Medulla oblongata (tissue), 1 donor: ENCODE results near the gene SYNDIG1.
"Not testable (repeated sequence)": the region's sequence is repeated elsewhere in the genome, so short reads cannot be mapped to it uniquely, and the experiment has no call there.

Source experiments
- DNase-seq: peaks from one replicate; pipeline ENCODE4 v3.0.0-alpha.2; 2015; ENCODE audit errors: extremely low spot score

Gene SYNDIG1

GRCh38 chr20:24608926-24609667 is 139.7 kb downstream of the SYNDIG1 start:
- peak; percentile 77 for DNase-seq

- DNase-seq = no peak
These were observed 140.3 kb downstream of the SYNDIG1 start for GRCh38 chr20:24609757-24610156.

GRCh38 chr20:24610341-24611115 is 141.1 kb downstream of the SYNDIG1 start:
- no peak for DNase-seq

GRCh38 chr20:24611360-24612140 is 142.1 kb downstream of the SYNDIG1 start:
- no peak for DNase-seq

- DNase-seq = no peak
These were observed 143.7 kb downstream of the SYNDIG1 start for GRCh38 chr20:24612799-24613775.

GRCh38 chr20:24614341-24614740 is 144.9 kb downstream of the SYNDIG1 start:
- DNase-seq = peak; percentile 61

- DNase-seq = no peak
These were observed 145.9 kb downstream of the SYNDIG1 start for GRCh38 chr20:24615353-24615752.

- DNase-seq = no peak
These were observed 147.0 kb downstream of the SYNDIG1 start for GRCh38 chr20:24616258-24617079.

- no peak for DNase-seq
These were observed 147.6 kb downstream of the SYNDIG1 start for GRCh38 chr20:24617080-24617432.

- DNase-seq = no peak
These were observed 148.5 kb downstream of the SYNDIG1 start for GRCh38 chr20:24617757-24618450.

GRCh38 chr20:24618739-24619138 is 149.3 kb downstream of the SYNDIG1 start:
- no peak for DNase-seq

- DNase-seq = peak; percentile 84
These were observed 149.8 kb downstream of the SYNDIG1 start for GRCh38 chr20:24619212-24619611.

- DNase-seq = no peak
These were observed 151.6 kb downstream of the SYNDIG1 start for GRCh38 chr20:24620937-24621519.

GRCh38 chr20:24622856-24623255 is 153.4 kb downstream of the SYNDIG1 start:
- no peak for DNase-seq

GRCh38 chr20:24626141-24626540 is 156.7 kb downstream of the SYNDIG1 start:
- DNase-seq = not testable (repeated sequence)

- no peak for DNase-seq
These were observed 157.9 kb downstream of the SYNDIG1 start for GRCh38 chr20:24627291-24627690.

GRCh38 chr20:24627926-24628325 is 158.5 kb downstream of the SYNDIG1 start:
- no peak for DNase-seq

- no peak for DNase-seq
These were observed 159.6 kb downstream of the SYNDIG1 start for GRCh38 chr20:24628985-24629384.

GRCh38 chr20:24629668-24630067 is 160.2 kb downstream of the SYNDIG1 start:
- no peak for DNase-seq
